Mononuclear cell (primary cell): ENCODE data around the gene TIFAB. TPM values are rescaled to one million over a fixed set of nuclear protein-coding genes. Genes with fewer than 3 reads are reported as not detected.

Source experiments
- H3K27me3 ChIP-seq: 2 replicates; pipeline ENCODE4 v1.6.0; 2011; ENCODE audit warnings: low read length, control low read depth; ENCODE audit not compliant: insufficient read depth
- H3K4me1 ChIP-seq: 2 replicates; pipeline ENCODE4 v1.5.1; 2011; ENCODE audit warnings: mild to moderate bottlenecking, low read length, control low read depth; ENCODE audit not compliant: insufficient read depth
- H3K4me3 ChIP-seq: 2 replicates; pipeline ENCODE4 v1.5.1; 2011; ENCODE audit warnings: mild to moderate bottlenecking, low read length, moderate library complexity
- H3K9me3 ChIP-seq: 2 replicates; pipeline ENCODE4 v1.5.1; 2011; ENCODE audit warnings: low read depth, mild to moderate bottlenecking, control low read depth, low read length
- total RNA-seq: library from RNA; depleted of rRNA; stranded (reverse); fragments of >200 nt; gene quantifications from one replicate; pipeline ENCODE4 v1.2.3, GENCODE V29; 2012

TIFAB gene
- total RNA-seq, 1 donor, result under 0.01 TPM

- Histone ChIP-seq H3K9me3 (no peaks in the 10 kb centered on the region), H3K4me3 (no peak overlapping the region), H3K27me3 (no peaks in the 10 kb centered on the region), H3K4me1 (peaks cover 42% of the 10 kb centered on the region)
These were observed 51.3 kb downstream of the TIFAB start for GRCh38 chr5:135400866-135401265.

- Histone ChIP-seq H3K27me3 (no peaks in the 10 kb centered on the region), H3K4me1 (peaks cover 51% of the 10 kb centered on the region), H3K9me3 (no peaks in the 10 kb centered on the region), H3K4me3 (peak overlapping the region; percentile 81)
These were observed 52.2 kb downstream of the TIFAB start for GRCh38 chr5:135399794-135400542.

GRCh38 chr5:135398855-135399793 is 53.0 kb downstream of the TIFAB start, which contains the start of gene MACROH2A1:
MACROH2A1 (minus strand) TSS chr5:135399231; CDS start chr5:135389093, 10,138 bp downstream.
- Histone ChIP-seq H3K4me1 (peaks cover 60% of the 10 kb centered on the region), H3K4me3 (peak within 1 kb of the TSS; percentile 81), H3K27me3 (no peaks in the 10 kb centered on the region), H3K9me3 (no peaks in the 10 kb centered on the region)

- Histone ChIP-seq H3K9me3 (no peaks in the 10 kb centered on the region), H3K27me3 (no peaks in the 10 kb centered on the region), H3K4me3 (peak overlapping the region; percentile 81), H3K4me1 (peaks cover 68% of the 10 kb centered on the region)
These were observed 53.8 kb downstream of the TIFAB start for GRCh38 chr5:135398160-135398854.

Other genes starting within 250 kb of the TIFAB start
- 337 TPM for gene MACROH2A1, start 53.1 kb downstream of the TIFAB start, total RNA-seq
- gene DCANP1, start 5.0 kb downstream of the TIFAB start, total RNA-seq, result 0.10 TPM
- not detected for gene NEUROG1, start 83.6 kb upstream of the TIFAB start, total RNA-seq
- gene CXCL14, start 126.6 kb upstream of the TIFAB start, total RNA-seq, result not detected